Prostate gland (tissue), 2 donors: ENCODE results near the gene RBBP8NL.

Experiments
- POLR2A ChIP-seq: fragments of 450-650 bp; IDR thresholded peaks from one replicate; pipeline ENCODE4 v1.6.1; 2016; ENCODE audit warnings: antibody characterized with exemption, mild to moderate bottlenecking
- TF ChIP-seq, protein P1 (sequence below), 4 experiments: fragments of 200-600 bp in 2 of 4; fragments of 450-650 bp in 2 of 4; sonication (generic) in 2 of 4; IDR thresholded peaks; 1 replicate in 3 of 4; 2 replicates in 1 of 4; pipeline ENCODE4 v1.5.1; 2016 to 2019; ENCODE audit warnings: antibody characterized with exemption in 4 of 4, mild to moderate bottlenecking in 2 of 4, moderate library complexity in 2 of 4

DNA sequence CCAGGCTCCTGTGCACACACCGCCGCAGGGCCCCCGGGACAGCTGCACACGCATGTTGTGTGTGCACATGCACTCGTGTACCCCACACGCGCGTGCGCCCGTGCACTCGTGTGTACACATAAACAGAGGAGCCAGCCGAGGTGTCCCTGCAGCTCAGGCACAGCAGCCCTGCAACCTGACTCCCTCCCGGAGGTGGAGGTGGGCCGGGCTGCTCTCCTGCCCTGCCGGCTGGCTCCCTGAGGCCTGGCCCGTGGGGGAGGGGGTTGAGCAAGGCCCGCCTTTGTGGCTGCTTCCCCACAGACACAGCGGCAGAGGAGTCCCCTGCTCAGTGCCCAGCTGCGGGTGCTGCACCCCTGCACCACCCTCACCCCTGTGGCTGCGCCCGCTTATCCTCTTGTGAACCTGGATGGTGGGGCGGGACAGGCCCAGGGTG is 624 bp downstream of the RBBP8NL start:
- peak; percentile 20 for TF ChIP-seq POLR2A
- TF ChIP-seq, protein P1, sequence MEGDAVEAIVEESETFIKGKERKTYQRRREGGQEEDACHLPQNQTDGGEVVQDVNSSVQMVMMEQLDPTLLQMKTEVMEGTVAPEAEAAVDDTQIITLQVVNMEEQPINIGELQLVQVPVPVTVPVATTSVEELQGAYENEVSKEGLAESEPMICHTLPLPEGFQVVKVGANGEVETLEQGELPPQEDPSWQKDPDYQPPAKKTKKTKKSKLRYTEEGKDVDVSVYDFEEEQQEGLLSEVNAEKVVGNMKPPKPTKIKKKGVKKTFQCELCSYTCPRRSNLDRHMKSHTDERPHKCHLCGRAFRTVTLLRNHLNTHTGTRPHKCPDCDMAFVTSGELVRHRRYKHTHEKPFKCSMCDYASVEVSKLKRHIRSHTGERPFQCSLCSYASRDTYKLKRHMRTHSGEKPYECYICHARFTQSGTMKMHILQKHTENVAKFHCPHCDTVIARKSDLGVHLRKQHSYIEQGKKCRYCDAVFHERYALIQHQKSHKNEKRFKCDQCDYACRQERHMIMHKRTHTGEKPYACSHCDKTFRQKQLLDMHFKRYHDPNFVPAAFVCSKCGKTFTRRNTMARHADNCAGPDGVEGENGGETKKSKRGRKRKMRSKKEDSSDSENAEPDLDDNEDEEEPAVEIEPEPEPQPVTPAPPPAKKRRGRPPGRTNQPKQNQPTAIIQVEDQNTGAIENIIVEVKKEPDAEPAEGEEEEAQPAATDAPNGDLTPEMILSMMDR (IDR thresholded peaks at IDR 0.05) = no peak
